GM19351 (cell line): ENCODE data around the gene MAPKAPK3.

Experiments
- ATAC-seq: cut with Tn5 transposase; IDR thresholded peaks from one replicate; pipeline ENCODE4 v1.9.1; 2021; ENCODE audit warnings: mild to moderate bottlenecking, moderate library complexity; ENCODE audit not compliant: unreplicated experiment

MAPKAPK3 gene

DNA sequence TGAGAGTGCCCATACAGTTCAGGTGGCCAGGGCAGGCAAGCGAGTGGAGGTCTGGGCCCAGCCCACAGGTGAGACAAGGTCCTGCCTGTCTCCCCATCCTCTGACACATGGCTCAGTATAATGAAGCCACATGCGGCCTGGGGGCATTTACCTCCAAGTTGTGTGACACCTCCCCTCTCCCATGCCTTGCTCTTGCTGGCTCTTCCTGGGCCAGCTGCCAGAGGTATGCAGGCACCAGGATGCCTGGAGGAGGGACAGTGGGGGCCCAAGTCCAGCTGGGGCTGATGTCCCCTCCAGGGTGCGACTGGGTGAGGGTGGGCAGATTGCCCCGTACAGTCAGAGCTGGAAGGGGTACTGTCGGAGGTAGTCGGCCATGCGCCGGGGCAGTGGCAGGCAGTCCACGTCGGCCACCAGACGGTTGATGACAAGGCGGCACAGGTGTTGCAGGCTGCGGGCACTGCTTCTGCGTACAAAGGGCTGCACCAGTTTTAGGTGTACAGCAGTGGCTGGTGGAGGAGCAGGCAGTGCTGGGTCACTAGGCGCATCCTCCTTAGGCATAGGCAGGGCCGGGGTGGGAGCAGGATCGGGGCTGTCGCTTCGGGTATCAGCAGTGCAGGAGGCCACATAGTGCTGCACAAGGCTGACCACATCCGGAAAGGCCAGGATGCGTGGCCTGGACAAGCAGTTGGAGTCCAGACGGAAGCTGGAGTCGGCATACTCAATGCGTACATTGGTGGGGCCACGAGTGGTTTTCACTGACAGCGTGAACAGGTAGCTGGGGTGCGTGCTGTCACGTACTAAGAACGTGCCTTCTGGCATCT, 9.5 kb upstream of the MAPKAPK3 start:
- ATAC-seq = no peak

DNA sequence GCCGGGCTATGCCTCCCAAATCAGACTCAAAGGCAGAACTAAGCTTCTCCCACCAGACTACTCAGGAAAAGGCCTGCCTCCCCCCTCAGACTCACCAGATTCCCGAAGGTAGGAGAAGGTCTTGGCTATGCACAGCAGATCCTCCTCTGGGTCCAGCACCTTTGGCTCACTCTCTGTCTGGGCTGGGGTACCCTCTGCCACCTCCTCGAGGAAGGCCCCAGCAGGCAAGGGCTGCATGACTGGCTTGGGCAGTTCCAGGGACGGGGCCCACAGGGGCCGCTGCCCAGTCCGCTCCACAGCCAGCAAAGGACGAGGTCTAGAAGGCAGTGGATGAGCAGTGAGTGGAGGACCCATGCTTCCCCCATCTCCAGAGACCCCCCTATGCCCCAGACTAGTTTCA, 8.7 kb upstream of the MAPKAPK3 start:
- ATAC-seq = no peak

GRCh38 chr3:50609071-50609762, 7.7 kb upstream of the MAPKAPK3 start:
- no peak for ATAC-seq

- no peak for ATAC-seq
These were observed 7.2 kb upstream of the MAPKAPK3 start for GRCh38 chr3:50609763-50610085.

DNA sequence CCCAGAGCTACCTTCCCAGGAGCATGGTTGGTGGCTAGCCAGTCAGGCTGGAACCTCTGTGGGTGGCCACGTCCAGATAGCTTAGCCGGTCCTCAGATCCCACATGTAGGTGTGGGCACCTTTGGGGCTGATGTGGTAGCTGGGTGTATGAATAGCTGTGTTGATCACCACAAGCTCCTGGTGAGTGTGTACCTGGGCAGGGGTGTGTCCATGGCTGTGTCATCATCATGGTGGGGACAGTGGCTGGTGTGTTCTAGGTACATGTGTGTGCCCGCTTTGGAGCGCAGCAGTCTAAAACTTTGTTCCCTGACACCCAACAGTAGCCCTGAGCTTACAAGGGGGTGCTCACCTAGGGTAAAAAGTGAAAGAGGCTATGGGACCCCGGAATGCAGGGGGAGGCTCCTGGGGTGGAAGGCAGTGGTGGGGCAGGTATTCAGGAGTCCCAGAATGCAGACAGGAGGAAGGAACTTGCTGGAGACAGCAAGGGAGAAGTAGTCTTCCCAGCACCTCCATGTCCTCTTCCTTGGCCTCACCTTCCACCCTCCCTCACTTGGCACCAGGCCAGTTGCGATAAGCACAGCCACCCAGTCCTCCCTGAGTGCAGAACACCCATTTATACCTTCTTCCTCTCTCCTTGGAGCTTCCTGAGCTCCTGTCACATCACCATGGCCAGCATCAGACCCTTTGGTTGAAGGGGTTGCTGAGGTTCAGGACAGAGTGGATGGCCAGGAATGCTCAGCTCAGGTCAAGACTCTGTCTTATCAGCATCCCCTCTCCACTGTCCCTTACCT, 6.6 kb upstream of the MAPKAPK3 start:
- ATAC-seq = no peak

DNA sequence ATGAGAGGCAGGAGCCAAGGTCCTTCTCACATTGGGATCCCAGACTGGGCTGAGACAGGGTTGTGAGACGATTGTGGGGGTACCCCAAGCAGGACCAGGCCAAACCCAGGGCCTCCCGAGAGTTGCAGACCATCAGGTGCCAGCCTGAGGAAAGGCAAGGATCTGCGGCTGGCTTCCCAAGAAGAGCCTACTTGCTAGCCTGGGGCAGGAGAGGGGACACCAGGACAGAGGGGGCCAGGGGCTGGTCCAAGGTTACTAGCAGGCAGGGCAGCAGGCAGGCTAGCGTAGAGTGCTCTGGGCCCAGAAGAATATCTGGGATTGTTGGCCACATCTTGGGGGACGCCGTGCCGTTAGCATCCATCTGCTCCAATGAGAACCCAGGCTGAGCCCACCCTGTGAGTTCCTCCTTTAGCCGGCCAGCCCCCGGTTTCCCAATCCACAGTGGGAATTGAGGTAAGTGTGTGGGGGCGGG, 5.9 kb upstream of the MAPKAPK3 start:
- ATAC-seq = no peak

- peak; percentile 71 for ATAC-seq
These were observed 5.3 kb upstream of the MAPKAPK3 start, which contains the start of gene CISH for GRCh38 chr3:50611464-50612233. Gene CISH (minus strand): TSS chr3:50611774. CDS start chr3:50611650, 124 bp downstream.

- peak; percentile 9 for ATAC-seq
These were observed 4.6 kb upstream of the MAPKAPK3 start for GRCh38 chr3:50612234-50612882.

DNA sequence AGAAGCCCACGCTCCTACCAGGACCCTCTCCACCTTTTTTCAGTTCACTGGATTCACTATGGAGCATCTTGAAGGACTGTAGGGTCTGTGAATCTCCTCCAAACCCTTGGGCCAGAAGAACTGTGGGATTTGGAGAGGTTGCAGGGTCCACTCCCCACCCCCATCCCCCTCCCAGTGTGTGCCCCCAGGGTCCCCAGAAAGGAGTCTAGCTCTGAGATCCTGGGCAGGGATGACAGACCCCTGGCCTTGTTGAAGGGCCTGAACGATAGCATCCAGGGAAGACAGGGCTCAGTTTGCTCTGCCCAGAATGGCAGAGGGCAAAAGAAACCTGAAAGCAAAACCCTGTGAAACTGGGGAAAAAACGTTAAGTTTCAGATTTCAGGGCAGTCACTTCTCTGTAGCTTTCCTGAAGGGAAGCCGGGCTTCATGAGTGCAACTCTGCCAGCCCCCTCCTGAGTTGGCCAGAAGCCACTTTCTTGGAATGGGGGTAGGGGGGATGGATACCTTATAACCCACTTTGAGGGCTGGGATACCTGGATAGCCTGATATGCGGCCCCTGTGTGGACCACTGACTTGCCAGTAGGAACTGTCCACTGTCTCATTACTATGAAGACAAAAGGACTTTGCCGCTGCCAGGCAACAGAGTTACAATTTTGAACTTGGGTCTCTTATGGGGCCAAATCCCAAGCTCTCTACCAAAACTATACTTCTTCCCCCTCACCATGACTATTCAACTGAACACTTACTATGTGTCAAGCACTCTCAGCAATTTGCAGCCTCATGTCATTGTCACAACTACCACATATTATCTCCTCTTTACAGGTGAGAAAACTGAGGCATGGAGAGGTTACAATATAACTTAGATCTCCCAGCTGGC, 3.7 kb upstream of the MAPKAPK3 start:
- ATAC-seq = no peak

DNA sequence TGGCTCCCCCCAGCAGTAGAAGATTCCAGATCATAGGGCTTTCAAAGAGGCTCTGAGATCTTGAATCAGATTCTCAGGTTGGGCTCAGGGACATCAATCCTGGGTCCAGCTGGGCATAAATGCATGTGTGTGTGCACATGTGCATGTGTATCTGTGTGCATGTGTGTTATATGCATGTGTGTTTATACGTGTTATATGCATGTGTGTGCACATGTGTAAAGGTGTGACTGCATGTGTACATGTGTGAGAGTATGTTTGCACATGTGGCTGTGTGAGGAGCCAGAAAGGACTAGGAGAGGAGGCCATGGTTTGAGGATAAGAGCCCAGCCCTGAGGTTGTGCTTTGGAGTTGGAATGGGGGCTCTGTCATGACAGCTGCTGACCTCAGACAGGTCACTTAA, 1.8 kb upstream of the MAPKAPK3 start:
- ATAC-seq = no peak

GRCh38 chr3:50616003-50616769, 765 bp upstream of the MAPKAPK3 start:
- ATAC-seq = peak; percentile 41

- peak; percentile 68 for ATAC-seq
These were observed 218 bp upstream of the MAPKAPK3 start for GRCh38 chr3:50616770-50617095.

DNA sequence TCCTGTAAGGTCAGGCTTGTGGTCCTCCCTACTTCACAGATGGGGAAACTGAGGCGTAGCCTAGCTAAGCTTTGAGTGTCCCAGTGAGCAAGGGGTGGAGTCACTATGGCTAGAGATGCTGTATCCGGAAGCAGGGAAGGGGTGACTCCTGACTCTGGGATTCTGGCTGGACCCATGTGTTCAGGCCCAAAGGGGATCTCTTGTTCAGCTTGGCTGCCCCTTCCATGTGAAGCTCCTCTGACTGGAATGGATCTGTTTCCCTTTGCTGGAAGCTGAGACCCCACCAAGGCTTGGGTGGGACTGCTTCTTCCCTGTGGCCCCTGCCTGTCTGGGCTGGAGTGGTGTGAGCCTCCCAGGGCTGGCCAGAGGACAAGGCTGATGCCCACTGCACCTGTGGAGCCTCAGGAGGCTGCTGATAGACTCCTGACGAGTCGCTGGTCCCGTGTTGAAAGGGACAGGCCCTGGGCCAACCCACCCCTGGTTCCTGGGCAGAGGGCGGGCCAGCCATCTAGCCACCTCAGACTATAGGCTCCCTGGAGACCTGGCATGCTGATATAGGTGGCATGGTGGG, 1.0 kb downstream of the MAPKAPK3 start:
- no peak for ATAC-seq

DNA sequence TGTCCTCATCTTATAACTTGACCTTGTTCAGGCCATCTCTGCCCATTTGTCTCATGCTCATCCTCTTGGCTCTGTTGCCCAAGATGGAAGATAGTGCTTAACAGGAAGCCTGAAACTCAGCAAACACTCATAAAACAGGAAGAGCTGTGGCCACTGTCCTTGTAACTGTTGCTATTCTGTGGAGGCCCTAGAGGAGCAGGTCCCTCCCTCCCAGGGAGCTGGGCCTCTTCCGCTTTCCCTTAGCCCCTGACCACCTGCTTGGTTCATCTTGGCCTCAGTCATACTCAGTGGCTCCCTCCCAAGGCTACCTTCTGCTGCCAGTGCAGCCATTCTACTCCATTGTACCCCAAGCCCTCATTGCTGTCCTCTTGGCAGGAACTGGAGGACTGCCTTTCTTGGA, 3.5 kb downstream of the MAPKAPK3 start:
- no peak for ATAC-seq

- ATAC-seq = no peak
These were observed 3.9 kb downstream of the MAPKAPK3 start for GRCh38 chr3:50620820-50621219.

GRCh38 chr3:50622881-50623280, 5.9 kb downstream of the MAPKAPK3 start:
- no peak for ATAC-seq

- ATAC-seq = peak; percentile 53
These were observed 7.0 kb downstream of the MAPKAPK3 start for GRCh38 chr3:50623840-50624474.

DNA sequence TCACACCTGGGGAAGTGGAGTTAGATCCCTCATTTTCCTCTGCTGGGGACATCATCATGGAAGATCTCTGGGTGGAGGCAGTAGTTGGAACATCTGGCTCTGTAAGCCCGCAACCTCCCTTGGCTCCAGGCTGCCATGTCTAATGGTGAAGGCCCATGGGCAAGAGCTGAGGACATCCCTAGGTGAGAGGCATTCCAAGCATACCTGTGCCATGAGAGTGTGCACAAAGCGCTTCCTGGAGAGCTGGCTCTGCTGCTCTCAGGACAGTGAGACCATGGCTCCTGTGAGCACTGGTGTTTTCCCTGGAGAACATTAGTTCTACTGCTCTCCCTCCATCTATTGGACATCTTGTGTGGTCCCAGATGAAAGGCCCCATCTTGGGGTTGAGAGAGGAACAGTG, 7.7 kb downstream of the MAPKAPK3 start:
- no peak for ATAC-seq
